OCI-LY7 (cell line): ENCODE results near the gene YIPF6. TPM values are rescaled to one million over a fixed set of nuclear protein-coding genes. Genes with fewer than 3 reads are reported as not detected.

Experiments
- BruUV-seq: library from RNA; stranded (reverse); fragments of 400-500 nt; replicated peaks from 2 replicates; lab custom pipeline; 2021; lab: Mats Ljungman, UMichigan
- CTCF ChIA-PET: fragments of 300-600 bp; sonication (Branson Sonifier 250); formaldehyde crosslinking; loops from one replicate; lab custom pipeline; 2022; ENCODE audit warnings: antibody characterized with exemption; ENCODE audit not compliant: unreplicated experiment; lab: Charles Lee
- POLR2A ChIA-PET: fragments of 300-600 bp; sonication (Branson Sonifier 250); formaldehyde crosslinking; loops from one replicate; lab custom pipeline; 2022; ENCODE audit warnings: antibody characterized with exemption; lab: Charles Lee
- DNase-seq: peaks from one replicate; pipeline ENCODE4 v3.0.0-alpha.2; 2015; ENCODE audit warnings: low spot score
- H2AFZ ChIP-seq: fragments of 200-600 bp; sonication (generic), shearing (Covaris generic); 2 replicates; pipeline ENCODE4 v1.6.1; 2014; ENCODE audit warnings: mild to moderate bottlenecking, antibody characterized with exemption, low read length, moderate library complexity
- H3K27ac ChIP-seq: fragments of 200-600 bp; sonication (generic); 2 replicates; pipeline ENCODE4 v1.5.1; 2014; ENCODE audit warnings: mixed run types, low read depth, mild to moderate bottlenecking, moderate library complexity, low read length, inconsistent platforms; ENCODE audit not compliant: poor library complexity, severe bottlenecking
- H3K36me3 ChIP-seq: fragments of 200-600 bp; sonication (generic); 2 replicates; pipeline ENCODE4 v1.6.1; 2014; ENCODE audit warnings: mild to moderate bottlenecking, antibody characterized with exemption, low read length, moderate library complexity, mixed read lengths; ENCODE audit not compliant: insufficient read depth
- H3K4me1 ChIP-seq: fragments of 200-600 bp; sonication (generic); 2 replicates; pipeline ENCODE4 v1.5.1; 2014; ENCODE audit warnings: mild to moderate bottlenecking, low read length; ENCODE audit not compliant: insufficient read depth, poor library complexity, severe bottlenecking
- H3K4me2 ChIP-seq: fragments of 200-600 bp; sonication (generic); 2 replicates; pipeline ENCODE4 v1.6.1; 2014; ENCODE audit warnings: mild to moderate bottlenecking, low read length
- H3K4me3 ChIP-seq: fragments of 200-600 bp; sonication (generic); 2 replicates; pipeline ENCODE4 v1.5.1; 2014; ENCODE audit warnings: mild to moderate bottlenecking, low read depth, low read length; ENCODE audit not compliant: poor library complexity, severe bottlenecking
- H3K79me2 ChIP-seq: fragments of 200-600 bp; sonication (generic); 2 replicates; pipeline ENCODE4 v1.6.1; 2016; ENCODE audit warnings: low read depth, mild to moderate bottlenecking, low read length, moderate library complexity, mixed read lengths; ENCODE audit not compliant: insufficient read depth
- H3K9me2 ChIP-seq: fragments of 200-600 bp; sonication (generic); 2 replicates; pipeline ENCODE4 v1.6.1; 2016; ENCODE audit warnings: mild to moderate bottlenecking, low read length, mixed read lengths; ENCODE audit not compliant: insufficient read depth
- H3K9me3 ChIP-seq: fragments of 200-600 bp; sonication (generic); 2 replicates; pipeline ENCODE4 v1.6.1; 2014; ENCODE audit warnings: mild to moderate bottlenecking, mixed run types, low read length, mixed read lengths
- H4K20me1 ChIP-seq: fragments of 200-600 bp; sonication (generic); 2 replicates; pipeline ENCODE4 v1.6.1; 2014; ENCODE audit warnings: mild to moderate bottlenecking, antibody characterized with exemption, low read length, moderate library complexity, mixed read lengths; ENCODE audit not compliant: insufficient read depth
- CTCF ChIP-seq: fragments of 200-600 bp; sonication (generic); conservative IDR thresholded peaks from 2 replicates; pipeline ENCODE4 v1.5.1; 2014; ENCODE audit warnings: mild to moderate bottlenecking, antibody characterized with exemption, low read length, moderate library complexity, mixed read lengths
- EZH2phosphoT487 ChIP-seq: fragments of 200-600 bp; sonication (generic); IDR thresholded peaks from 2 replicates; pipeline ENCODE4 v1.6.1; 2018; ENCODE audit warnings: low read depth, borderline replicate concordance, mild to moderate bottlenecking, mixed run types, antibody characterized with exemption, low read length, moderate library complexity, mixed read lengths
- intact Hi-C: fragments of 100-400 bp; cut with micrococcal nuclease; formaldehyde crosslinking; loops from one replicate; pipeline ENCODE4 v1.10.0; 2022; ENCODE audit not compliant: unreplicated experiment
- total RNA-seq, 2 experiments: library from RNA; depleted of rRNA in 1 of 2; stranded (reverse); fragments of >200 nt in 1 of 2; shearing (Covaris generic) in 1 of 2; gene quantifications; 2 replicates each; pipeline ENCODE4 v1.2.3, GENCODE V29; 2014 to 2022

Gene YIPF6
- total RNA-seq, 2 experiments from 2014 or later: 7.2 to 14.7 TPM

- no peaks in the 10 kb centered on the region for H3K9me2 ChIP-seq
- intact Hi-C loops: no loop called here
- ChIA-PET CTCF (no interaction called here), POLR2A (no interaction called here)
- no peaks in the 10 kb centered on the region for H3K4me1 ChIP-seq
- H3K4me3 ChIP-seq: no peak overlapping the region
- H4K20me1 ChIP-seq: no peaks in the 10 kb centered on the region
- H2AFZ ChIP-seq: no peak overlapping the region
- no peak overlapping the region for H3K27ac ChIP-seq
- no TSS peak for BruUV-seq
- H3K36me3 ChIP-seq: peaks cover 17% of the 10 kb centered on the region
- no peak overlapping the region for H3K4me2 ChIP-seq
- TF ChIP-seq EZH2phosphoT487 (no peak), CTCF (no peak)
- DNase-seq: no peak
- no peaks in the 10 kb centered on the region for H3K79me2 ChIP-seq
- H3K9me3 ChIP-seq: no peaks in the 10 kb centered on the region
These were observed 34.8 kb downstream of the YIPF6 start for GRCh38 chrX:68533656-68534055.

GRCh38 chrX:68534691-68535090, 35.8 kb downstream of the YIPF6 start:
- Histone ChIP-seq H3K36me3 (peaks cover 17% of the 10 kb centered on the region), H3K4me3 (no peak overlapping the region), H2AFZ (no peak overlapping the region), H3K4me2 (no peak overlapping the region), H3K9me3 (no peaks in the 10 kb centered on the region), H4K20me1 (no peaks in the 10 kb centered on the region), H3K79me2 (no peaks in the 10 kb centered on the region), H3K4me1 (no peaks in the 10 kb centered on the region), H3K9me2 (no peaks in the 10 kb centered on the region), H3K27ac (no peak overlapping the region)
- no peak for DNase-seq
- ChIA-PET CTCF (no interaction called here), POLR2A (no interaction called here)
- TF ChIP-seq CTCF: no peak
- no peak for TF ChIP-seq EZH2phosphoT487
- BruUV-seq: no TSS peak
- intact Hi-C loops: no loop called here

GRCh38 chrX:68536429-68536828, 37.6 kb downstream of the YIPF6 start:
- H3K79me2 ChIP-seq: no peaks in the 10 kb centered on the region
- no peak overlapping the region for H2AFZ ChIP-seq
- no peaks in the 10 kb centered on the region for H4K20me1 ChIP-seq
- H3K4me3 ChIP-seq: no peak overlapping the region
- H3K9me3 ChIP-seq: no peaks in the 10 kb centered on the region
- H3K4me1 ChIP-seq: no peaks in the 10 kb centered on the region
- intact Hi-C loops: no loop called here
- peaks cover 17% of the 10 kb centered on the region for H3K36me3 ChIP-seq
- POLR2A ChIA-PET: no interaction called here
- BruUV-seq: no TSS peak
- H3K9me2 ChIP-seq: no peaks in the 10 kb centered on the region
- no peak overlapping the region for H3K27ac ChIP-seq
- no peak for DNase-seq
- CTCF ChIA-PET: no interaction called here
- TF ChIP-seq CTCF: no peak
- no peak overlapping the region for H3K4me2 ChIP-seq
